ENCODE measurements around the gene UBE2R2.
"Not testable (repeated sequence)": the region's sequence is repeated elsewhere in the genome, so short reads cannot be mapped to it uniquely, and the experiment has no call there.

UBE2R2 gene

DNA sequence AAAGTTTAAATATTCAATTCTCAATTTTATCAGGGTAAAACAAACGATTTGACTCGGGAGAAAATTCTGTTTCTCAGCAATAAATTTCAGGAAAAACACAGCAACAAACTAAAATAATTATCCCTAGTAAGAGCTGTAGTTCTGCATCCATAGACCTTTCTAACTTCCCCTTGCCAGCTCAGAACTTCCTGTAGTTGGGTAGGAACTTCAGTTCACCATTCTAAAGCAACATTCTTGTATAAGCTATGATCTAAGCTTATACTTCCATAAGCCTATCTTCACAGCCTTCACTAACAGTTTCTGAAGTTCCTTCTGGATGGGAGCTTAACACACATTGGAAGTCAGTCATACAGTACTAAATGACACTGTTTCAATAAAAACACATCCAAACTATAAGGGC is 135.1 kb downstream of the UBE2R2 start:
- H3K27ac ChIP-seq = no peak overlapping the region
- TF ChIP-seq CTCF (IDR thresholded peaks at IDR 0.05) (no peak), ZFX (IDR thresholded peaks at IDR 0.05; ENCODE audit: borderline replicate concordance) (no peak)

DNA sequence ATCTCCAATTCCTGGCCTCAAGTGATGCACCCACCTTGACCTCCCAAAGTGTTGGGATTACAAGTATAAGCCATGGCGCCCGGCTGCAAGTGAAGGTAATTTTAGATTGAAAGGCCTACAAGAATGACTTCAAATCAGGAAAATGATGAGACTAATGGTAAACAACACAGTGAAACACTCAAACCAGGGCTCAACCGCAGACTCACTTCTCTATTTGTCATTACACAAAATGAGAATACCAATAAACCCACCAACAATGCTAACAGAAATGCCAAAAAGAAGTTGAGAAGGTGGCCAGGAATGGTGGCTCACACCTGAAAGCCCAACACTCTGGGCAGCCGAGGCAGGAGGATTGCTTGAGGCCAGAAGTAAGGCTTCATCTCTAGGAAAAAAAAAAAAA is 139.6 kb downstream of the UBE2R2 start:
- H3K27ac ChIP-seq = no peak overlapping the region
- TF ChIP-seq ZFX (IDR thresholded peaks at IDR 0.05; ENCODE audit: borderline replicate concordance) (no peak), CTCF (IDR thresholded peaks at IDR 0.05) (no peak)

GRCh38 chr9:33959725-33960124 is 142.8 kb downstream of the UBE2R2 start:
- no peak for TF ChIP-seq CTCF (IDR thresholded peaks at IDR 0.05)
- H3K27ac ChIP-seq = no peak overlapping the region

- H3K27ac ChIP-seq = not testable (repeated sequence)
These were observed 145.5 kb downstream of the UBE2R2 start for GRCh38 chr9:33962468-33962867.

DNA sequence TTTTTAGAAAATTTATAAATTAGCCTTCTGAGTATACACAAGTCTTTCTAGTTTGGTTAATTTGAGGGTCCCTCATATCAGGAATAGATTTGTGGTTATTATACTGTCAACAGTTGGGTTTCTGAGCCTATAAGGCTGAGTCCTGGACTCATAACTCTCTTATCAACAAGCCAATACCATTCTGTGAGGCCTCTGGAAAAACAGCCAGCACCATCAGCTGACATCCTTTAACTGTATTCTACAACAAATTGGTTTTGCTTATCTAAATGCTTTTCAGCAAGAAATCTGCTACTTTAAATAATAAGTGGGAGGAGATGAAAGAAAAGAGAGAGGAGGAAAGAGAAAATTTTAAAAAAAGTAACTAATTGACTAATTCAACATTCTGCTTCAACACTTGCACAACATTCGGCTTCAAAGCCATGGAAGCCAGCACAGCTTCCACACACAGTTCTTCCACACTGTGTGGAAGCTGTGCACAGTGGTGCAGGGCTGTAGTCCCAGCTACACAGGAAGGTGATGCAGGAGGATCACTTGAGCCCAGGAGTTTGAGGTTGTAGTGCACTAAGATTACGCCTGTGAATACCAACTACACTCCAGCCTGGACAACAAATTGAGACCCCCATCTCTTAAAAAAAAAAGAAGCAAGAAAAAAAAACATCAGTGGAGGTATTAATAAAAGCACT is 147.3 kb downstream of the UBE2R2 start:
- no peak overlapping the region for H3K27ac ChIP-seq
- TF ChIP-seq CTCF (IDR thresholded peaks at IDR 0.05) (no peak), ZFX (IDR thresholded peaks at IDR 0.05; ENCODE audit: borderline replicate concordance) (no peak)

Data from 22Rv1 (cell line).